ENCODE results near the gene SEMA6D. TPM values are rescaled to one million over a fixed set of nuclear protein-coding genes. Genes with fewer than 3 reads are reported as not detected.

Gene SEMA6D
- polyA plus RNA-seq, 1 donor from 2014 or later = 108 TPM

- H3K9me3 ChIP-seq (ENCODE audit: low read length) = no peaks in the 10 kb centered on the region
- no peak overlapping the region for H3K9ac ChIP-seq (ENCODE audit: low read length)
- no peak overlapping the region for H2AFZ ChIP-seq (ENCODE audit: low read depth, low read length)
- H3K9me2 ChIP-seq (ENCODE audit: insufficient read depth, low read length) = no peaks in the 10 kb centered on the region
- no peak overlapping the region for H3K4me3 ChIP-seq (ENCODE audit: low read length)
- H3K27ac ChIP-seq (ENCODE audit: low read length) = no peak overlapping the region
- H3F3A ChIP-seq (ENCODE audit: insufficient read depth, low read length, poor library complexity, severe bottlenecking) = no peaks in the 10 kb centered on the region
- no peak for TF ChIP-seq EP300 (conservative IDR thresholded peaks at IDR 0.05; ENCODE audit: poor library complexity, severe bottlenecking)
- TF ChIP-seq POLR2AphosphoS5 (IDR thresholded peaks at IDR 0.05) = no peak
- TF ChIP-seq REST (IDR thresholded peaks at IDR 0.05; ENCODE audit: borderline replicate concordance) = no peak
- TF ChIP-seq EZH2 (IDR thresholded peaks at IDR 0.05; ENCODE audit: borderline replicate concordance, insufficient read depth, low read length, poor library complexity, severe bottlenecking) = no peak
- no peak for TF ChIP-seq TAF1 (IDR thresholded peaks at IDR 0.05; ENCODE audit: low read depth)
- TF ChIP-seq SMC3 (conservative IDR thresholded peaks at IDR 0.05; ENCODE audit: poor library complexity) = no peak
- TF ChIP-seq MXI1 (conservative IDR thresholded peaks at IDR 0.05; ENCODE audit: poor library complexity, severe bottlenecking) = no peak
- TF ChIP-seq, protein P1, sequence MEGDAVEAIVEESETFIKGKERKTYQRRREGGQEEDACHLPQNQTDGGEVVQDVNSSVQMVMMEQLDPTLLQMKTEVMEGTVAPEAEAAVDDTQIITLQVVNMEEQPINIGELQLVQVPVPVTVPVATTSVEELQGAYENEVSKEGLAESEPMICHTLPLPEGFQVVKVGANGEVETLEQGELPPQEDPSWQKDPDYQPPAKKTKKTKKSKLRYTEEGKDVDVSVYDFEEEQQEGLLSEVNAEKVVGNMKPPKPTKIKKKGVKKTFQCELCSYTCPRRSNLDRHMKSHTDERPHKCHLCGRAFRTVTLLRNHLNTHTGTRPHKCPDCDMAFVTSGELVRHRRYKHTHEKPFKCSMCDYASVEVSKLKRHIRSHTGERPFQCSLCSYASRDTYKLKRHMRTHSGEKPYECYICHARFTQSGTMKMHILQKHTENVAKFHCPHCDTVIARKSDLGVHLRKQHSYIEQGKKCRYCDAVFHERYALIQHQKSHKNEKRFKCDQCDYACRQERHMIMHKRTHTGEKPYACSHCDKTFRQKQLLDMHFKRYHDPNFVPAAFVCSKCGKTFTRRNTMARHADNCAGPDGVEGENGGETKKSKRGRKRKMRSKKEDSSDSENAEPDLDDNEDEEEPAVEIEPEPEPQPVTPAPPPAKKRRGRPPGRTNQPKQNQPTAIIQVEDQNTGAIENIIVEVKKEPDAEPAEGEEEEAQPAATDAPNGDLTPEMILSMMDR (IDR thresholded peaks at IDR 0.05; ENCODE audit: poor library complexity, severe bottlenecking) = no peak
- TF ChIP-seq RAD21 (conservative IDR thresholded peaks at IDR 0.05) = no peak
- H3K36me3 ChIP-seq (ENCODE audit: insufficient read depth, low read length) = no peaks in the 10 kb centered on the region
- H3K4me2 ChIP-seq (ENCODE audit: low read length) = no peak overlapping the region
- no peaks in the 10 kb centered on the region for H3K79me2 ChIP-seq (replicated peaks; ENCODE audit: insufficient read depth, low read length)
- no peaks in the 10 kb centered on the region for H3K27me3 ChIP-seq (ENCODE audit: insufficient read depth, low read depth, low read length)
- peaks cover 12% of the 10 kb centered on the region for H4K20me1 ChIP-seq (ENCODE audit: insufficient read depth)
Observed at GRCh38 chr15:47727137-47727536, 9.8 kb downstream of the SEMA6D start.

GRCh38 chr15:47727676-47728075, 10.4 kb downstream of the SEMA6D start:
- Histone ChIP-seq H3K4me3 (ENCODE audit: low read length) (no peak overlapping the region), H3K4me2 (ENCODE audit: low read length) (no peak overlapping the region), H3K27me3 (ENCODE audit: insufficient read depth, low read depth, low read length) (no peaks in the 10 kb centered on the region), H3K9me2 (ENCODE audit: insufficient read depth, low read length) (no peaks in the 10 kb centered on the region), H3K9ac (ENCODE audit: low read length) (no peak overlapping the region), H3K36me3 (ENCODE audit: insufficient read depth, low read length) (no peaks in the 10 kb centered on the region), H3K9me3 (ENCODE audit: low read length) (no peaks in the 10 kb centered on the region), H4K20me1 (ENCODE audit: insufficient read depth) (peaks cover 12% of the 10 kb centered on the region), H2AFZ (ENCODE audit: low read depth, low read length) (no peak overlapping the region), H3F3A (ENCODE audit: insufficient read depth, low read length, poor library complexity, severe bottlenecking) (no peaks in the 10 kb centered on the region), H3K79me2 (replicated peaks; ENCODE audit: insufficient read depth, low read length) (no peaks in the 10 kb centered on the region), H3K27ac (ENCODE audit: low read length) (no peak overlapping the region)
- TF ChIP-seq MXI1 (conservative IDR thresholded peaks at IDR 0.05; ENCODE audit: poor library complexity, severe bottlenecking) (no peak), EZH2 (IDR thresholded peaks at IDR 0.05; ENCODE audit: borderline replicate concordance, insufficient read depth, low read length, poor library complexity, severe bottlenecking) (no peak), TAF1 (IDR thresholded peaks at IDR 0.05; ENCODE audit: low read depth) (no peak), RAD21 (conservative IDR thresholded peaks at IDR 0.05) (no peak), REST (IDR thresholded peaks at IDR 0.05; ENCODE audit: borderline replicate concordance) (no peak), POLR2AphosphoS5 (IDR thresholded peaks at IDR 0.05) (no peak), EP300 (conservative IDR thresholded peaks at IDR 0.05; ENCODE audit: poor library complexity, severe bottlenecking) (no peak), SMC3 (conservative IDR thresholded peaks at IDR 0.05; ENCODE audit: poor library complexity) (no peak)
- TF ChIP-seq, protein P1 (IDR thresholded peaks at IDR 0.05; ENCODE audit: poor library complexity, severe bottlenecking) = no peak
